ENCODE data around the gene TRIM65. TPM values are rescaled to one million over a fixed set of nuclear protein-coding genes. Genes with fewer than 3 reads are reported as not detected.
"Not testable (repeated sequence)": the region's sequence is repeated elsewhere in the genome, so short reads cannot be mapped to it uniquely, and the experiment has no call there.

Gene TRIM65
- total RNA-seq, 1 donor from 2014 or later, result 21.9 TPM

- Mint-ChIP-seq H3K36me3 (no peaks in the 10 kb centered on the region), H3K4me3 (no peak overlapping the region), H3K4me1 (peaks cover 2% of the 10 kb centered on the region), H3K27me3 (ENCODE audit: low read depth) (no peaks in the 10 kb centered on the region), H3K9me3 (no peaks in the 10 kb centered on the region), H3K27ac (no peak overlapping the region)
- TF ChIP-seq CTCF (IDR thresholded peaks at IDR 0.05; ENCODE audit: unreplicated experiment), result no peak
- no peak for DNase-seq (ENCODE audit: low spot score in 2 of 2, unreplicated experiment in 2 of 2)
These were observed 32.3 kb downstream of the TRIM65 start for GRCh38 chr17:75864448-75864871.

GRCh38 chr17:75861927-75862317, 34.8 kb downstream of the TRIM65 start:
- TF ChIP-seq CTCF (IDR thresholded peaks at IDR 0.05; ENCODE audit: unreplicated experiment), result no peak
- H3K36me3 Mint-ChIP-seq, result no peaks in the 10 kb centered on the region
- no peaks in the 10 kb centered on the region for H3K27me3 Mint-ChIP-seq (ENCODE audit: low read depth)
- no peak overlapping the region for H3K4me3 Mint-ChIP-seq
- DNase-seq (ENCODE audit: low spot score in 2 of 2, unreplicated experiment in 2 of 2), result no peak
- H3K9me3 Mint-ChIP-seq, result no peaks in the 10 kb centered on the region
- H3K27ac Mint-ChIP-seq, result no peak overlapping the region
- H3K4me1 Mint-ChIP-seq, result peaks cover 2% of the 10 kb centered on the region

DNA sequence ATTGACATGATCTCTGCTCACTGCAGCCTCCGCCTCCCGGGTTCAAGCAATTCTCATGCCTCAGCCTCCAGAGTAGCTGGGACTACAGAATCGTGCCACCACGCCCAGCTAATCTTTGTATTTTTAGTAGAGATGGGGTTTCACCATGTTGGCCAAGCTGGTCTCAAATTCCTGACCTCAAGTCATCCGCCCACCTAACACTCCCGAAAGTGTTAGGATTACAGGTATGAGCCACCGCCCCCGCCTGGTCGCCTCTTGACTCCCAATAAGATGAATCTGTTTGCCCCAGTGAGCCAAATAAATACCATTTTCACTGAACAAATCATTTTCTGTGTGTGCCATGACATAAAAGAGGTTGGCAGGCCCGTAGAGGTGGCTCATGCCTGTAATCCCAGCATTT, 37.4 kb downstream of the TRIM65 start:
- H3K9me3 Mint-ChIP-seq; H3K4me3 Mint-ChIP-seq; DNase-seq (ENCODE audit: low spot score in 2 of 2, unreplicated experiment in 2 of 2); H3K27me3 Mint-ChIP-seq (ENCODE audit: low read depth); H3K36me3 Mint-ChIP-seq; H3K27ac Mint-ChIP-seq; H3K4me1 Mint-ChIP-seq: not testable (repeated sequence)

DNA sequence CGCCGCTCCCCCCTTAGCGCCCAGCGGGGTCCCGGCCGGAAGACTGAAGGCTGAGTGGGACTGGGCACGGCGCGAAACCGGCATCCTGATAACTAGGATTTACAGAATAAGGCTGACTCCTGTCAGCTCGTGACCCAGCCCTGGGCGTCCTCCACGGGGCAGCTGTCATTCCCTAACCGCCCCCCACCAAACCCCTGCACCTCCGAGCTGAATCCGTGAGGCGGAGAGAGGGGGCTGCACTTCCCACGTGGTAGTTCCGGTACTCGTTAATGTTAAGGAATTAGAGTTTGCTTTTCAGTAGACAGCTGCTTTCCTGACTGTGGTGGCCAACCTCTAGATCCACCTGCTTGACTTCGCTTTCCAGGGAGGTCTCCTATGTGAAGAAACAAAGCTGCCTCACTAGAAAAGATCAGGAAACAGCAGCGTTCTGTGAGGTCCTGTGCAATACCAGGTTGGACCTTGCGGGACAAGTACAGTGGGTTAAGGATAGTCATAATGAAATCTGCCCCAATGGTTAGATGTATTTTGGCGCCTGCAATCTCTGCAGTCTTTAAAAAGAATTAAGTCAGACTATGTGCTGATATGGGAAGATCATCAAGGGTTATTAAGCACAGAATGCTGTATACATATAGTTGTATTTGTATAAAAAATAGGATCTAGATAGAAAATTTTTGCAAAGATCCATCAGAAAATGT, 40.5 kb downstream of the TRIM65 start:
- peaks cover 15% of the 10 kb centered on the region for H3K4me1 Mint-ChIP-seq
- H3K27ac Mint-ChIP-seq, result peak overlapping the region; percentile 84
- H3K27me3 Mint-ChIP-seq (ENCODE audit: low read depth), result no peaks in the 10 kb centered on the region
- no peaks in the 10 kb centered on the region for H3K9me3 Mint-ChIP-seq
- H3K36me3 Mint-ChIP-seq, result peaks cover 2% of the 10 kb centered on the region
- no peak for DNase-seq (ENCODE audit: low spot score in 2 of 2, unreplicated experiment in 2 of 2)
- no peak for TF ChIP-seq CTCF (IDR thresholded peaks at IDR 0.05; ENCODE audit: unreplicated experiment)
- no peak overlapping the region for H3K4me3 Mint-ChIP-seq

DNA sequence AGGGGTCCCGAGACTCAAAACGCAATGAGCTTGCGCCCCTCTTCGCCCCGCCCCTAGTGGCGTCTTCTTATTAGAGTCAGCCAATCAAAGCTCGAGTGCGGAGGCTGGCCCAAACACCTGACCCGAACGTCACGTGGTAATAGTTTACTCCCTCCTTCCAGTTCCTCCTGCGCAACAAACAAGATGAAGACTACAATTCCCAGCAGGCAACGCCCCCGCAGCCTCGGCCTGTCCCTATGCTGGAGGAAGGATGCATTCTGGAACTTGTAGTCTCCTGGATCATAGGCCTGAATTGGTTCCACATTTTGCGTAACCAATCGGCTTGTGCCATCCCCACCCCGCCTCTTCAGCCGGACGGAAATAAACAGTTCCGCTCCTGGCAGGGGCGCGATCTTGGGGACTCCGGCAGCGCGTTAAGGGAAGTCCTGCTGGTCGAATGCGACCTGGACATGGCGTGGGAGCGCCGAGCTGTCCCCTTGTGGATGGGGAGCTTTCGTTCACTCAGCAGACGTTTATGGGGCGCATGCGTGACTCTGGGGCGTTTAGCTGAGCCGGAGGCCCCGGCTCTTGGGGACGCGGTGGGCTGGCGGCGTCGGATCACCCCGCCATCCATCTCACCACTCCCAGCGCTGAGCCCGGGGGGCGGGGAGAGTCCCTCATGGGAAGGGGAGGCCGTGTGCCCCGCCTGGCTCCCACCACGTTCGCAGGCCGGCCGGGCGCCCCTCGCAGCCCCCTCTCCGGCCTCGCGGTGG, 41.3 kb downstream of the TRIM65 start, which contains the start of gene WBP2:
Gene WBP2 (minus strand): TSS at position 26 of the 752 bp plus-strand sequence. CDS start 38 bp downstream, outside the sequence.
- H3K4me3 Mint-ChIP-seq, result no peak within 1 kb of the TSS
- no peaks in the 10 kb centered on the region for H3K9me3 Mint-ChIP-seq
- H3K4me1 Mint-ChIP-seq, result peaks cover 15% of the 10 kb centered on the region
- H3K36me3 Mint-ChIP-seq, result peaks cover 4% of the 10 kb centered on the region
- H3K27me3 Mint-ChIP-seq (ENCODE audit: low read depth), result no peaks in the 10 kb centered on the region
- peak; percentile 93 to 94 for DNase-seq (ENCODE audit: low spot score in 2 of 2, unreplicated experiment in 2 of 2)
- no peak for TF ChIP-seq CTCF (IDR thresholded peaks at IDR 0.05; ENCODE audit: unreplicated experiment)
- H3K27ac Mint-ChIP-seq, result peak within 1 kb of the TSS; percentile 84

DNA sequence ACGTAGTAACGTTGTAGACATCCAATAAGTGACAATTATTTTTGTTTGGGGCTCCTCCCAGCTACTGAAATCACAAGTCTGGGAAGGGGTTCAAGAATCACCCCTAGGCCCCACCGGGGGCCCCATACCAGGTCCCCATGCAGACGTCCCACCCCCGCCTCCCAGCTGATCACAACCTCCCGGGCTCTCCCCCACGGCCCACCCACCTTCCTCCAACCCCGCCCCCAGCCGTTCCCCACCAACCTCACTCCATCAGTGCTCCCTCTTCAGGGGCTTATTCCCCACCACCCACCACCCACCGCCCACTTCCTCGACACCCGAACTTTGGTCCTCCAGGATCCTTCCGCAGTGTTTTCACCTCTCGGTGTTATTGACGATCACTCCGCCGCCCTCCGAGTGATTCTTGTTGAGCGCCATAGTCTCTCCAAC, 41.9 kb downstream of the TRIM65 start:
- peaks cover 15% of the 10 kb centered on the region for H3K4me1 Mint-ChIP-seq
- H3K9me3 Mint-ChIP-seq, result no peaks in the 10 kb centered on the region
- H3K36me3 Mint-ChIP-seq, result peaks cover 5% of the 10 kb centered on the region
- no peak for TF ChIP-seq CTCF (IDR thresholded peaks at IDR 0.05; ENCODE audit: unreplicated experiment)
- H3K27ac Mint-ChIP-seq, result no peak overlapping the region
- no peak for DNase-seq (ENCODE audit: low spot score in 2 of 2, unreplicated experiment in 2 of 2)
- no peak overlapping the region for H3K4me3 Mint-ChIP-seq
- no peaks in the 10 kb centered on the region for H3K27me3 Mint-ChIP-seq (ENCODE audit: low read depth)
